Measurements from ENCODE around the gene TECPR2.
A peak's percentile ranks its signal among the peaks of the same experiment; 100 is the strongest.
"Not testable (repeated sequence)": the region's sequence is repeated elsewhere in the genome, so short reads cannot be mapped to it uniquely, and the experiment has no call there.

Gene TECPR2

GRCh38 chr14:102321456-102322422 is 41.0 kb upstream of the TECPR2 start:
- Histone ChIP-seq H3K4me1 (ENCODE audit: control insufficient read depth in 1 of 2, insufficient read depth in 1 of 2, low read depth in 1 of 2, low read length in 1 of 2) (peaks cover 32 to 37% of the 10 kb centered on the region in 2 experiments), H3K9me3 (no peaks in the 10 kb centered on the region), H3K27me3 (no peaks in the 10 kb centered on the region), H3K36me3 (peaks cover 14% of the 10 kb centered on the region), H3K27ac (peak overlapping the region; percentile 91), H3K4me3 (ENCODE audit: low read depth in 1 of 2, low read length in 1 of 2) (no peak overlapping the region)
- TF ChIP-seq, protein P1, sequence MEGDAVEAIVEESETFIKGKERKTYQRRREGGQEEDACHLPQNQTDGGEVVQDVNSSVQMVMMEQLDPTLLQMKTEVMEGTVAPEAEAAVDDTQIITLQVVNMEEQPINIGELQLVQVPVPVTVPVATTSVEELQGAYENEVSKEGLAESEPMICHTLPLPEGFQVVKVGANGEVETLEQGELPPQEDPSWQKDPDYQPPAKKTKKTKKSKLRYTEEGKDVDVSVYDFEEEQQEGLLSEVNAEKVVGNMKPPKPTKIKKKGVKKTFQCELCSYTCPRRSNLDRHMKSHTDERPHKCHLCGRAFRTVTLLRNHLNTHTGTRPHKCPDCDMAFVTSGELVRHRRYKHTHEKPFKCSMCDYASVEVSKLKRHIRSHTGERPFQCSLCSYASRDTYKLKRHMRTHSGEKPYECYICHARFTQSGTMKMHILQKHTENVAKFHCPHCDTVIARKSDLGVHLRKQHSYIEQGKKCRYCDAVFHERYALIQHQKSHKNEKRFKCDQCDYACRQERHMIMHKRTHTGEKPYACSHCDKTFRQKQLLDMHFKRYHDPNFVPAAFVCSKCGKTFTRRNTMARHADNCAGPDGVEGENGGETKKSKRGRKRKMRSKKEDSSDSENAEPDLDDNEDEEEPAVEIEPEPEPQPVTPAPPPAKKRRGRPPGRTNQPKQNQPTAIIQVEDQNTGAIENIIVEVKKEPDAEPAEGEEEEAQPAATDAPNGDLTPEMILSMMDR (IDR thresholded peaks at IDR 0.05) = no peak

- H3K36me3 ChIP-seq = peaks cover 22% of the 10 kb centered on the region
These were observed 39.6 kb upstream of the TECPR2 start for GRCh38 chr14:102323102-102323501.

DNA sequence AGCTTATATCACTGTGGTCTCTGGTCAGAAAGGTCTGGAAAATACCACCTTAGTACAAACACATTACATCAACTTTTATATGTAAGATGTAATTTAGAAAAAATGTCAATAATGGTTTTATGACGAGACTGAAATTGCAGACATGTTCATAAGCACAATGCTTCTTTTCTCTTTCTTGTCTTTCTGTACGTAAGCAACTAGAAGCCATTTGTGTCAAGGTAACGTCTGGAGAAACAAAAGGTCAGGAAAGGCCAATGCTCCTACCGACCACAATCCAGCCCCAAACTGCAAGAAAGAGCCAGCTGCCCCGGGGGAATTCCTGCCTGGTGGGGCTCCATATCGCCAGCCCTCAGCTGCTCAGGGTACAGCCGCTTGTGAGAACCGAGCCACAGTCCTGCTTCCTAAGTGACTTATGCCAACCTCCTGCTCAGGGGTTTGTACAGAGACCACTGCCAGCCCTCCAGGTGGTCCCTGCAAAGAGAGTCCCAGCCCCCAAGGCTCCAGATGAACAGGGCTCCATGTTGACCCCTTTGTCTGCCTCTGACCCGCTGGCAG is 36.9 kb upstream of the TECPR2 start:
- Histone ChIP-seq H3K9me3 (no peaks in the 10 kb centered on the region), H3K4me3 (ENCODE audit: low read depth in 1 of 2, low read length in 1 of 2) (no peak overlapping the region), H3K27me3 (no peaks in the 10 kb centered on the region), H3K4me1 (ENCODE audit: control insufficient read depth in 1 of 2, insufficient read depth in 1 of 2, low read depth in 1 of 2, low read length in 1 of 2) (peaks cover 0 to 2% of the 10 kb centered on the region in 2 experiments), H3K27ac (no peak overlapping the region), H3K36me3 (peaks cover 22% of the 10 kb centered on the region)
- TF ChIP-seq, protein P1 (IDR thresholded peaks at IDR 0.05) = no peak

More at GRCh38 chr14:102323102-102323501, 39.6 kb upstream of the TECPR2 start:
- H3K4me1 ChIP-seq (ENCODE audit: control insufficient read depth in 1 of 2, insufficient read depth in 1 of 2, low read depth in 1 of 2, low read length in 1 of 2) = peaks cover 20 to 23% of the 10 kb centered on the region in 2 experiments
- H3K27ac ChIP-seq = peak overlapping the region; percentile 12
- no peaks in the 10 kb centered on the region for H3K9me3 ChIP-seq
- TF ChIP-seq, protein P1 (IDR thresholded peaks at IDR 0.05) = peak; percentile 29
- H3K4me3 ChIP-seq (ENCODE audit: low read depth in 1 of 2, low read length in 1 of 2) = no peak overlapping the region
- no peaks in the 10 kb centered on the region for H3K27me3 ChIP-seq

DNA sequence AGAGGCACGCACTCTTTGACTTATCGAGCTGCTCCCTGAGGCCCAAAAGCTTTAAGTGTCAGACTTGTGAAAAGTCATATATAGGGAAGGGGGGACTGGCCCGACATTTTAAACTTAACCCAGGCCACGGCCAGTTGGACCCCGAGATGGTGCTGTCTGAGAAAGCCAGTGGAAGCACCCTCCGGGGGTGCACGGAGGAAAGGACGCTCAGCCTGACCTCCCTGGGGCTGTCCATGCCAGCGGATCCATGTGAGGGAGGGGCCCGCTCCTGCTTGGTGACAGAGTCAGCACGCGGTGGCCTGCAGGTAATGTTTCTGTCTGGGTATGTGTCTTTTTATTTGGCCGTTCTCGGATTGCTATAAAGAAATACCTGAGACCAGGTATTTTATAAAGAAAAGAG is 36.2 kb upstream of the TECPR2 start:
- H3K36me3 ChIP-seq = peaks cover 26% of the 10 kb centered on the region
- no peaks in the 10 kb centered on the region for H3K27me3 ChIP-seq
- H3K4me1 ChIP-seq (ENCODE audit: control insufficient read depth in 1 of 2, insufficient read depth in 1 of 2, low read depth in 1 of 2, low read length in 1 of 2) = no peaks in the 10 kb centered on the region
- H3K27ac ChIP-seq = no peak overlapping the region
- H3K4me3 ChIP-seq (ENCODE audit: low read depth in 1 of 2, low read length in 1 of 2) = no peak overlapping the region
- H3K9me3 ChIP-seq = no peaks in the 10 kb centered on the region
- TF ChIP-seq, protein P1 (IDR thresholded peaks at IDR 0.05) = no peak

DNA sequence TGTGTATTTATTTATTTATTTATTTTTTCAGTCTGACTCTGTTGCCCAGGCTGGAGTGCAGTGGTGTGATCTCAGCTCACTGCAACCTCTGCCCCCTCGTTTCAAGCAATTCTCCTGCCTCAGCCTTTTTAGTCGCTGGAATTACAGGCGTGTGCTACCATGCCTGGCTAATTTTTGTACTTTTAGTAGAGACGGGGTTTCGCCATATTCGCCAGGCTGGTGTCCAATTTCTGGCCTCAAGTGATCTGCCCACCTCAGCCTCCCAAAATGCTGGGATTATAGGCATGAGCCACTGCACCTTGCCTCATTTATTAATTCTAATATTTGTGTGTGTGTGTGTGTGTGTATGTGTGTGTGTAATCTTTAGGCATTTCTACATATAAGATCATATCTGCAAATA is 33.4 kb upstream of the TECPR2 start:
- H3K27ac ChIP-seq; H3K9me3 ChIP-seq; H3K4me3 ChIP-seq (ENCODE audit: low read depth in 1 of 2, low read length in 1 of 2); H3K27me3 ChIP-seq: not testable (repeated sequence)
- Histone ChIP-seq H3K36me3 (peaks cover 35% of the 10 kb centered on the region), H3K4me1 (ENCODE audit: control insufficient read depth in 1 of 2, insufficient read depth in 1 of 2, low read depth in 1 of 2, low read length in 1 of 2) (peaks cover 16 to 17% of the 10 kb centered on the region in 2 experiments)

DNA sequence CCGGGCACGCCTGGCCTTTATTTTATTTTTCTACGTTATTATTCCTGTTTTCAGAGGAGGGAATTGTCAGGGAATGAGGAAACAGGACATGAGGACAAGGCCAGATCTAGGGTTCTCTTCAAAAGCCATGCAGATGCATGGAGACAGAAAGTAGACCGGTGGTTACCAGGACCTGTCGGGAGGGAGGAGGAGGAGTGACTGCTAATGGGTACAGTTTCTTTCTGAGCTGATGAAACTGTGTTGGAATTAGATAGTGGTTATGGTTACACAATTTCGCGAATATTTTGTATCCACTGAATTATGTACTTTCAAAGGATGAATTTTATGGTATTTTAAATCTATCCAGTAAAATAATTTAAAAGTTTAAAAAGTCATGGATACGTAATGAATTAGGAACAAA is 31.9 kb upstream of the TECPR2 start:
- H3K36me3 ChIP-seq = peaks cover 37% of the 10 kb centered on the region

More for the DNA sequence above, 31.9 kb upstream of the TECPR2 start:
- no peak overlapping the region for H3K4me3 ChIP-seq (ENCODE audit: low read depth in 1 of 2, low read length in 1 of 2)
- H3K27me3 ChIP-seq = no peaks in the 10 kb centered on the region
- TF ChIP-seq, protein P1 (IDR thresholded peaks at IDR 0.05) = no peak
- H3K9me3 ChIP-seq = no peaks in the 10 kb centered on the region
- no peak overlapping the region for H3K27ac ChIP-seq
- H3K4me1 ChIP-seq (ENCODE audit: control insufficient read depth in 1 of 2, insufficient read depth in 1 of 2, low read depth in 1 of 2, low read length in 1 of 2) = peaks cover 17 to 20% of the 10 kb centered on the region in 2 experiments

Data from neutrophil (primary cell).